Measurements from ENCODE around the gene ARF5.

DNA sequence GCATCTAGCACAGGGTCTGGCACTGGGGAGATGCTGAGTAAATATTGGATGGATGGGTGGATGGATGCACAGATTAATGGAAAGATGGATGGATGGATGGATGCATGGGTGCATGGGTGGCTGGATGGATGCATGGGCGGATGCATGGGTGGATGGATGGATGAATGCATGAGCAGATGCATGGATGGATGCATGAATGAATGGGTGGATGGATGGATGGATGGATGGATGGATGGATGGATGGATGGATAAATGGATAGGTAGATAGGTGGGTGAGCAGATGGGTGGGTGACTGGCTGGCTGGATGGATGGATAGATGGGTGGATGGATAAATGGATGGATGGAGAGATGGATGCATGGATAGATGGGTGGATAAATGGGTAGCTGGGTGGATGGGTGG lies 24.1 kb downstream of the ARF5 start:
- TF ChIP-seq, protein P1, sequence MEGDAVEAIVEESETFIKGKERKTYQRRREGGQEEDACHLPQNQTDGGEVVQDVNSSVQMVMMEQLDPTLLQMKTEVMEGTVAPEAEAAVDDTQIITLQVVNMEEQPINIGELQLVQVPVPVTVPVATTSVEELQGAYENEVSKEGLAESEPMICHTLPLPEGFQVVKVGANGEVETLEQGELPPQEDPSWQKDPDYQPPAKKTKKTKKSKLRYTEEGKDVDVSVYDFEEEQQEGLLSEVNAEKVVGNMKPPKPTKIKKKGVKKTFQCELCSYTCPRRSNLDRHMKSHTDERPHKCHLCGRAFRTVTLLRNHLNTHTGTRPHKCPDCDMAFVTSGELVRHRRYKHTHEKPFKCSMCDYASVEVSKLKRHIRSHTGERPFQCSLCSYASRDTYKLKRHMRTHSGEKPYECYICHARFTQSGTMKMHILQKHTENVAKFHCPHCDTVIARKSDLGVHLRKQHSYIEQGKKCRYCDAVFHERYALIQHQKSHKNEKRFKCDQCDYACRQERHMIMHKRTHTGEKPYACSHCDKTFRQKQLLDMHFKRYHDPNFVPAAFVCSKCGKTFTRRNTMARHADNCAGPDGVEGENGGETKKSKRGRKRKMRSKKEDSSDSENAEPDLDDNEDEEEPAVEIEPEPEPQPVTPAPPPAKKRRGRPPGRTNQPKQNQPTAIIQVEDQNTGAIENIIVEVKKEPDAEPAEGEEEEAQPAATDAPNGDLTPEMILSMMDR (IDR thresholded peaks at IDR 0.05) = no peak
- TF ChIP-seq ZFX (IDR thresholded peaks at IDR 0.05; ENCODE audit: borderline replicate concordance) = no peak

Data from 22Rv1 (cell line).